WERI-Rb-1 (cell line): ENCODE data around the gene PLA2G4E.

Experiments used
- DNase-seq: peaks from one replicate; pipeline ENCODE4 v3.0.0-alpha.2; 2020
- H3K27ac ChIP-seq: fragments of 250-450 bp; sonication (Bioruptor Pico); 2 replicates; pipeline ENCODE4 v1.5.1; 2020; ENCODE audit warnings: mild to moderate bottlenecking, moderate library complexity
- H3K27me3 ChIP-seq: fragments of 250-450 bp; sonication (Bioruptor Pico); 2 replicates; pipeline ENCODE4 v1.5.1; 2021; ENCODE audit warnings: mild to moderate bottlenecking, low read depth, moderate library complexity; ENCODE audit not compliant: insufficient read depth, severe bottlenecking
- H3K36me3 ChIP-seq: fragments of 250-450 bp; sonication (Bioruptor Pico); 2 replicates; pipeline ENCODE4 v1.5.1; 2020; ENCODE audit warnings: mild to moderate bottlenecking, moderate library complexity
- H3K4me3 ChIP-seq: 2 replicates; pipeline ENCODE4 v1.5.1; 2011; ENCODE audit warnings: low read depth, mild to moderate bottlenecking, control low read depth, low read length
- H3K9me3 ChIP-seq: fragments of 250-450 bp; sonication (Bioruptor Pico); 2 replicates; pipeline ENCODE4 v1.5.1; 2021; ENCODE audit warnings: mild to moderate bottlenecking, moderate library complexity; ENCODE audit not compliant: severe bottlenecking
- CTCF ChIP-seq: IDR thresholded peaks from 2 replicates; pipeline ENCODE4 v1.5.1; 2011; ENCODE audit warnings: low read depth, mild to moderate bottlenecking, control low read depth, inconsistent platforms, low read length

PLA2G4E gene

GRCh38 chr15:42024303-42024702 is 3.5 kb upstream of the PLA2G4E start:
- no peaks in the 10 kb centered on the region for H3K27me3 ChIP-seq
- TF ChIP-seq CTCF, result no peak
- no peak for DNase-seq
- H3K36me3 ChIP-seq, result no peaks in the 10 kb centered on the region
- peaks cover 9% of the 10 kb centered on the region for H3K9me3 ChIP-seq
- no peak overlapping the region for H3K4me3 ChIP-seq
- H3K27ac ChIP-seq, result no peak overlapping the region

GRCh38 chr15:42021593-42021992 is 751 bp upstream of the PLA2G4E start:
- no peaks in the 10 kb centered on the region for H3K27me3 ChIP-seq
- no peak overlapping the region for H3K27ac ChIP-seq
- no peak for TF ChIP-seq CTCF
- H3K36me3 ChIP-seq, result no peaks in the 10 kb centered on the region
- H3K4me3 ChIP-seq, result no peak overlapping the region
- H3K9me3 ChIP-seq, result peaks cover 9% of the 10 kb centered on the region
- DNase-seq, result no peak

- H3K36me3 ChIP-seq, result no peaks in the 10 kb centered on the region
- no peak overlapping the region for H3K27ac ChIP-seq
- H3K9me3 ChIP-seq, result peaks cover 9% of the 10 kb centered on the region
- TF ChIP-seq CTCF, result no peak
- H3K4me3 ChIP-seq, result no peak overlapping the region
- H3K27me3 ChIP-seq, result no peaks in the 10 kb centered on the region
- DNase-seq, result peak; percentile 56
Observed at GRCh38 chr15:42018306-42019224, 2.3 kb downstream of the PLA2G4E start.

- Histone ChIP-seq H3K4me3 (no peak overlapping the region), H3K27ac (no peak overlapping the region), H3K27me3 (no peaks in the 10 kb centered on the region), H3K9me3 (peaks cover 3% of the 10 kb centered on the region), H3K36me3 (no peaks in the 10 kb centered on the region)
- TF ChIP-seq CTCF, result no peak
- no peak for DNase-seq
Observed at GRCh38 chr15:42016971-42017370, 3.9 kb downstream of the PLA2G4E start.

GRCh38 chr15:42014406-42014805 is 6.4 kb downstream of the PLA2G4E start:
- TF ChIP-seq CTCF, result no peak
- no peak overlapping the region for H3K27ac ChIP-seq
- no peaks in the 10 kb centered on the region for H3K27me3 ChIP-seq
- H3K4me3 ChIP-seq, result no peak overlapping the region
- no peak for DNase-seq
- no peaks in the 10 kb centered on the region for H3K9me3 ChIP-seq
- no peaks in the 10 kb centered on the region for H3K36me3 ChIP-seq
